Smooth muscle cell (in vitro differentiated cells): ENCODE measurements around the gene C12orf43. TPM values are rescaled to one million over a fixed set of nuclear protein-coding genes. Genes with fewer than 3 reads are reported as not detected.

ENCODE experiments used
- DNase-seq: peaks from one replicate; lab custom pipeline; 2025; ENCODE audit not compliant: unreplicated experiment; lab: John Stamatoyannopoulos, UW
- H2AFZ ChIP-seq: fragments of 200-600 bp; sonication (generic); 2 replicates; pipeline ENCODE4 v1.6.0; 2016; ENCODE audit warnings: antibody characterized with exemption, low read depth, mild to moderate bottlenecking
- H3F3A ChIP-seq: fragments of 200-600 bp; sonication (generic); 2 replicates; pipeline ENCODE4 v1.6.0; 2017; ENCODE audit warnings: antibody characterized with exemption, low read depth
- H3K27ac ChIP-seq: fragments of 200-600 bp; sonication (generic); 2 replicates; pipeline ENCODE4 v1.5.1; 2016; ENCODE audit warnings: low read depth, mild to moderate bottlenecking
- H3K27me3 ChIP-seq: fragments of 200-600 bp; sonication (generic); 2 replicates; pipeline ENCODE4 v1.6.1; 2016; ENCODE audit warnings: low read depth, mild to moderate bottlenecking
- H3K36me3 ChIP-seq: fragments of 200-600 bp; sonication (generic); 2 replicates; pipeline ENCODE4 v1.5.1; 2016; ENCODE audit warnings: low read depth
- H3K4me1 ChIP-seq: fragments of 200-600 bp; sonication (generic); 2 replicates; pipeline ENCODE4 v1.5.1; 2016; ENCODE audit warnings: low read depth
- H3K4me2 ChIP-seq: fragments of 200-600 bp; sonication (generic); 2 replicates; pipeline ENCODE4 v1.6.0; 2016; ENCODE audit warnings: mild to moderate bottlenecking
- H3K4me3 ChIP-seq: fragments of 200-600 bp; sonication (generic); 2 replicates; pipeline ENCODE4 v1.5.1; 2016; ENCODE audit warnings: mild to moderate bottlenecking
- H3K79me2 ChIP-seq: fragments of 200-600 bp; sonication (generic); 2 replicates; pipeline ENCODE4 v1.6.0; 2016; ENCODE audit warnings: low read depth, mild to moderate bottlenecking
- H3K9ac ChIP-seq: fragments of 200-600 bp; sonication (generic); 2 replicates; pipeline ENCODE4 v1.6.0; 2016; ENCODE audit warnings: low read depth
- H3K9me3 ChIP-seq: fragments of 200-600 bp; sonication (generic); replicated peaks from 2 replicates; pipeline ENCODE4 v1.5.1; 2016; ENCODE audit warnings: low read depth
- H4K20me1 ChIP-seq: fragments of 200-600 bp; sonication (generic); 2 replicates; pipeline ENCODE4 v1.6.0; 2016; ENCODE audit warnings: low read depth
- WGBS: methylation state at CpG from one replicate; pipeline ENCODE4 v1.1.7; 2016; ENCODE audit warnings: low lambda C conversion rate; 5-methylcytosine and 5-hydroxymethylcytosine counted together
- polyA plus RNA-seq: library from polyadenylated mRNA; unstranded; fragments of >200 nt; fragmentation: Nextera tagmentation; extraction: Ambion mirVana; gene quantifications from 2 replicates; pipeline ENCODE4 v1.2.1, GENCODE V29; 2016
- total RNA-seq: library from RNA; depleted of rRNA; stranded (reverse); fragments of >200 nt; gene quantifications from 2 replicates; pipeline ENCODE4 v1.2.3, GENCODE V29; 2014
- TF ChIP-seq, protein P1 (sequence below): fragments of 200-600 bp; sonication (generic); IDR thresholded peaks from 2 replicates; pipeline ENCODE4 v1.5.1; 2017; ENCODE audit warnings: borderline replicate concordance, mild to moderate bottlenecking, antibody characterized with exemption; ENCODE audit not compliant: insufficient read depth, poor library complexity, severe bottlenecking

The C12orf43 gene
- total and polyA plus RNA-seq, 2 experiments from 2014 or later = 9.4 to 14.1 TPM

DNA sequence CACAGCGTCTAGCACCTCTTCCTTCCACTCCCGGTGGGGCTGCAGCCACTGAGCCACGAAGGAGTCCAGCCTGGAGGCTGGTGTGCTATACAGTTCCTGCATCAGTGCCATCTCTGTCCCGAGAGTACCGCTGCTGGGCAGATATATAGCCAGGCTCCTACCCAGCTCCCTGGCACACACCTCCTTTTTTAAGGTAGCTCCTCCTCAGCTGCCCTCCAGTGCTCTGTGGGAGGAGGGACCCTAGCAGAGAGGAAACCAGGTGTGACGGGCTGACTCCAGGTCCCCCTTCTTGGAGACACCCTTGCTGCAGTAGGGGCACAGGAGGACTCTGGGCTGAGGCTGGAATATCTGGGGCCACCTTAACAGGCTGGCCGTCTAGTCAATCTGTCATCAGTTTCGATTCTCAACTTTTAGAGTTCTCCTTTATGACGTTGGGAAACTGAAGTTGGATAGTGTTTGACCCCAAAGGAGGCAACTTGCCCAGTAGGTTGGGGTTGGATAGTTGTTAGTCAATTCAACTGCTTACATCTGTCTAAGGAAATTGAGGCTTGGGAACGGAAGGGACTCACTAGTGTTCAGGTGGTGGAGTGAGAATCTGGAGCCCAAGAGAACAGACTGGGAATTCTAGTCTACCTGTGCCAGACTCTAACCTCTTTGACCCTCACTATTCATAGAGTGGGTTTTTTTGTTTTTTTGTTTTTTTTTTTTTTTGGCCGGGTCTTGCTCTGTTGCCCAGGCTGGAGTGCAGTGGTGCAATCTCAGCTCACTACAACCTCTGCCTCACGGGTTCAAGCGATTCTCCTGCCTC is 22.8 kb upstream of the C12orf43 start, which contains the start of gene OASL:
Gene OASL, minus strand, starts transcription at position 386 of the 808 bp plus-strand sequence. Its CDS starts 275 bp downstream, at position 111.
- H3K79me2 ChIP-seq = no peaks in the 10 kb centered on the region
- H3K27me3 ChIP-seq = peaks cover 3% of the 10 kb centered on the region
- TF ChIP-seq, protein P1, sequence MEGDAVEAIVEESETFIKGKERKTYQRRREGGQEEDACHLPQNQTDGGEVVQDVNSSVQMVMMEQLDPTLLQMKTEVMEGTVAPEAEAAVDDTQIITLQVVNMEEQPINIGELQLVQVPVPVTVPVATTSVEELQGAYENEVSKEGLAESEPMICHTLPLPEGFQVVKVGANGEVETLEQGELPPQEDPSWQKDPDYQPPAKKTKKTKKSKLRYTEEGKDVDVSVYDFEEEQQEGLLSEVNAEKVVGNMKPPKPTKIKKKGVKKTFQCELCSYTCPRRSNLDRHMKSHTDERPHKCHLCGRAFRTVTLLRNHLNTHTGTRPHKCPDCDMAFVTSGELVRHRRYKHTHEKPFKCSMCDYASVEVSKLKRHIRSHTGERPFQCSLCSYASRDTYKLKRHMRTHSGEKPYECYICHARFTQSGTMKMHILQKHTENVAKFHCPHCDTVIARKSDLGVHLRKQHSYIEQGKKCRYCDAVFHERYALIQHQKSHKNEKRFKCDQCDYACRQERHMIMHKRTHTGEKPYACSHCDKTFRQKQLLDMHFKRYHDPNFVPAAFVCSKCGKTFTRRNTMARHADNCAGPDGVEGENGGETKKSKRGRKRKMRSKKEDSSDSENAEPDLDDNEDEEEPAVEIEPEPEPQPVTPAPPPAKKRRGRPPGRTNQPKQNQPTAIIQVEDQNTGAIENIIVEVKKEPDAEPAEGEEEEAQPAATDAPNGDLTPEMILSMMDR = no peak
- no peaks in the 10 kb centered on the region for H4K20me1 ChIP-seq
- no peaks in the 10 kb centered on the region for H3F3A ChIP-seq
- H3K27ac ChIP-seq = no peak within 1 kb of the TSS
- no peak for DNase-seq
- no peak within 1 kb of the TSS for H3K4me2 ChIP-seq
- 65% methylated on average over 13 of the region's 13 CpGs for WGBS
- H2AFZ ChIP-seq = no peak within 1 kb of the TSS
- no peak within 1 kb of the TSS for H3K9ac ChIP-seq
- no peak within 1 kb of the TSS for H3K4me3 ChIP-seq
- H3K4me1 ChIP-seq = no peaks in the 10 kb centered on the region
- no peaks in the 10 kb centered on the region for H3K36me3 ChIP-seq
- H3K9me3 ChIP-seq = no peaks in the 10 kb centered on the region

DNA sequence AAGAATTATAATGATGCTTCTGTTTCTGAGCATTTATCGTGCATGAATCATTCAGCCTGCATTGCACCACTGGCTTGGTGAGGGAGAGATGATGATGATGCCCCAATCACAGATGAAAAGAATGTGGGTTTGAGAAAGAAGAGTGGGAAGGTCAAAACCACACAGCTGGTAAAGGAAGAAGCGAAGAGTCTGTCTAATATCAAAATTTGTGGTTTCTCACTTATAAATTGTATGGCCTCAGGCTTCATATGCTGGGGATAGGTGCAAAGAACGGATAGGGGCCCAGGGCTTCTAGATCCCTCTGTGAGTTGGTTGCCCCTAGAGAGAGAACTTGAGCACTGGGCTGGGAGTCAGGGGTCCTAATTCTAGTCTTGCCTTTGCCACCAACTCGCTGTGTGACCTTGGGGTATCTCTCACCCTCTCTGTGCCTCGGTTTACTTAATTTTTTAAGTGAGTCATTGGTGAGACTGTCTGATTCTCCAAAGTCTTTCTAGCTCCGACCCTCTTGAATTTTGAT is 20.6 kb upstream of the C12orf43 start:
- no peak for DNase-seq
- WGBS = 59% methylated on average over 6 of the region's 6 CpGs
- no peak overlapping the region for H3K4me2 ChIP-seq

DNA sequence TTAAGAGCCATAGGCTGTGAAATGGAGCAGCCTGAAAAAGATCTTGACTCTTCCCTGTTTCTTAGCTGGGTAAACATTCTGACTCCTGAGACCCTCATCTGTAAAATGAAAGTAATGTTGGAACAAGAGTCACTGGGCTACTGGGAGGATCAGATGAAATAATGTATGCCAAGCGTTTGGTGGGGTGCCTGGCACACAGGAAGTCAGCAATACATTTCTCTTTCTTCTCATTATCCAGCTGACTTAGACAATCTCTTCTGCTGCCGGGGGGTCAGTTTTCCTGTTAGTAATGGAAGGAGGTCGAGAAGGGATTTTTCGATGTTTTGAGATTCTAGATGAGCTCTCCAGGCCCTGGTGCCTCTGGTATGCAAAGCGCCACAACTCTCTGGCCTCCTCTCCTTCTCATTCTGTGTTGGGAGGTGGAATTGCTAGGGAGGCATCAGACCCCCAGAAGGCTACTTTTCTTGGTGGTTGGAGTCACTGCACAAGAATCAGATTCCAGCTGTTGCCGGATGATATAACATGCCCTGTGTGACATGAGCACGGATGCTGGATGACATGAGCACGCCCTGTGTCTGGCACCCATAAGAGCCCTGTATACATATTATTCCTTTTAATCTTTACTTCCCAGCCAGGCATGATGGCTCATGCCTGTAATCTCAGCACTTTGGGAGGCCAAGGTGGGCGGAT is 18.5 kb upstream of the C12orf43 start:
- Histone ChIP-seq H3K9me3 (no peaks in the 10 kb centered on the region), H3K4me2 (no peak overlapping the region), H3K27me3 (no peaks in the 10 kb centered on the region), H3K36me3 (no peaks in the 10 kb centered on the region), H3F3A (no peaks in the 10 kb centered on the region), H3K9ac (no peak overlapping the region), H3K4me1 (no peaks in the 10 kb centered on the region), H3K27ac (no peak overlapping the region), H3K4me3 (no peak overlapping the region), H2AFZ (no peak overlapping the region), H3K79me2 (no peaks in the 10 kb centered on the region), H4K20me1 (no peaks in the 10 kb centered on the region)
- no peak for DNase-seq
- TF ChIP-seq, protein P1 = no peak
- 88% methylated on average over 9 of the region's 9 CpGs for WGBS

More for the DNA sequence above, 20.6 kb upstream of the C12orf43 start:
- H3K27me3 ChIP-seq = no peaks in the 10 kb centered on the region
- H3K9ac ChIP-seq = no peak overlapping the region
- H3K4me3 ChIP-seq = no peak overlapping the region
- no peaks in the 10 kb centered on the region for H3K36me3 ChIP-seq
- H3K27ac ChIP-seq = peak overlapping the region; percentile 60
- H3K79me2 ChIP-seq = no peaks in the 10 kb centered on the region
- TF ChIP-seq, protein P1 = no peak
- H3K4me1 ChIP-seq = no peaks in the 10 kb centered on the region
- H2AFZ ChIP-seq = no peak overlapping the region
- H3F3A ChIP-seq = no peaks in the 10 kb centered on the region
- H4K20me1 ChIP-seq = no peaks in the 10 kb centered on the region
- no peaks in the 10 kb centered on the region for H3K9me3 ChIP-seq
